NB4 (cell line): ENCODE results near the gene LMNA.

Source experiments
- DNase-seq: peaks from one replicate; pipeline ENCODE4 v3.0.0; 2010; ENCODE audit warnings: low read depth
- H3K4me3 ChIP-seq: one replicate; pipeline ENCODE4 v1.5.1; 2011; ENCODE audit warnings: mild to moderate bottlenecking, low read depth, low read length, moderate library complexity
- MYC ChIP-seq: IDR thresholded peaks from 2 replicates; pipeline ENCODE4 v1.6.1; 2011; ENCODE audit warnings: low read depth, low read length
- POLR2A ChIP-seq: IDR thresholded peaks from 2 replicates; pipeline ENCODE4 v1.6.1; 2011; ENCODE audit warnings: mild to moderate bottlenecking; ENCODE audit not compliant: insufficient read length; ENCODE audit errors: extremely low read depth
- TF ChIP-seq, protein P1 (sequence below): IDR thresholded peaks from 2 replicates; pipeline ENCODE4 v1.6.1; 2011; ENCODE audit warnings: low read depth, low read length
- TF ChIP-seq, protein P2 (sequence below): IDR thresholded peaks from one replicate; pipeline ENCODE4 v1.5.1; 2012; ENCODE audit warnings: low read depth, low read length

Gene LMNA

DNA sequence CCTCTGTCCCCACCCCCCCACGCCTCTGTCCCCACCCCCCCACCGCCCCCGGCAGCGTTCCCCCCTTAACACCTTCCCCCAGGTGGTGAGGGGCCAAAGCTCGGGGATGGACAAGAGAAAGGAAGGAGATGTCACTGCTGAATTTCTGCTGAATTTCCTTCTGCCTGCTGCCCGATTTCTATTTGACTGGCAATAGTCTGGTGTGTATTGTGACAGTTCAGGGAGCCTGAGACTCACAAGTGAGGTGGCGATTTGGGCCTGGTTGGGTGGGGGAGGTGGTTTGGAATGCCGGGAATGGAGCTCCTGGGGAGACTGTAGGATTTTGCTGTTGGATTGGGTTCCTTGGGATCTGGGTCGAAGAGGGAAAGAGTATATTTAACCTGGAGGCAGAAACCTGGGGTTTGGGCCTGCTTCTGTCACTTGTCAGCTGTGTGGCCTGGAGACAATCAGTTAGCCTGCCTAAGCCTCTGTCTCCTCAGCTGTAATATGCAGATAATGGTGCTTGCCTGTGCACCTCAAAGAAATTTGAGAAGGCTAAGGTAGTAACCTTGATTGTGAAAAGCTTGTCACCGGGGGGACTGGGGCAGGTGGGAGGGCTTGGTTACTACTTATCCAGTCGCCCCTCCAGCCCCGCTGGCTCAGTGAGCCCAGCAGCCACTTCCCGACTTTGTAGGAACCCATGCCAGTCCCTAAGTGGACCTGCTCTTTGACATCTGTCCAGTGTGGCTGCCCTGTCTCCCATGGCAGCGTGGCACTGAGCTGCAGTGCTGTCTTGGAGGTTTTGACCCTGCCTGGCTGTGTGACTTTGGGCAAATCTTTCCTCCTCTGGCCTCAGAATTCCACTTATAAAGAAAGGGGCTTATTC lies 7.7 kb upstream of the LMNA start:
- no peak for DNase-seq
- TF ChIP-seq POLR2A, result no peak
- TF ChIP-seq MYC, result no peak
- TF ChIP-seq, protein P1, sequence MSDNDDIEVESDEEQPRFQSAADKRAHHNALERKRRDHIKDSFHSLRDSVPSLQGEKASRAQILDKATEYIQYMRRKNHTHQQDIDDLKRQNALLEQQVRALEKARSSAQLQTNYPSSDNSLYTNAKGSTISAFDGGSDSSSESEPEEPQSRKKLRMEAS, result no peak
- TF ChIP-seq, protein P2, sequence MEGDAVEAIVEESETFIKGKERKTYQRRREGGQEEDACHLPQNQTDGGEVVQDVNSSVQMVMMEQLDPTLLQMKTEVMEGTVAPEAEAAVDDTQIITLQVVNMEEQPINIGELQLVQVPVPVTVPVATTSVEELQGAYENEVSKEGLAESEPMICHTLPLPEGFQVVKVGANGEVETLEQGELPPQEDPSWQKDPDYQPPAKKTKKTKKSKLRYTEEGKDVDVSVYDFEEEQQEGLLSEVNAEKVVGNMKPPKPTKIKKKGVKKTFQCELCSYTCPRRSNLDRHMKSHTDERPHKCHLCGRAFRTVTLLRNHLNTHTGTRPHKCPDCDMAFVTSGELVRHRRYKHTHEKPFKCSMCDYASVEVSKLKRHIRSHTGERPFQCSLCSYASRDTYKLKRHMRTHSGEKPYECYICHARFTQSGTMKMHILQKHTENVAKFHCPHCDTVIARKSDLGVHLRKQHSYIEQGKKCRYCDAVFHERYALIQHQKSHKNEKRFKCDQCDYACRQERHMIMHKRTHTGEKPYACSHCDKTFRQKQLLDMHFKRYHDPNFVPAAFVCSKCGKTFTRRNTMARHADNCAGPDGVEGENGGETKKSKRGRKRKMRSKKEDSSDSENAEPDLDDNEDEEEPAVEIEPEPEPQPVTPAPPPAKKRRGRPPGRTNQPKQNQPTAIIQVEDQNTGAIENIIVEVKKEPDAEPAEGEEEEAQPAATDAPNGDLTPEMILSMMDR, result no peak
- no peak overlapping the region for H3K4me3 ChIP-seq

DNA sequence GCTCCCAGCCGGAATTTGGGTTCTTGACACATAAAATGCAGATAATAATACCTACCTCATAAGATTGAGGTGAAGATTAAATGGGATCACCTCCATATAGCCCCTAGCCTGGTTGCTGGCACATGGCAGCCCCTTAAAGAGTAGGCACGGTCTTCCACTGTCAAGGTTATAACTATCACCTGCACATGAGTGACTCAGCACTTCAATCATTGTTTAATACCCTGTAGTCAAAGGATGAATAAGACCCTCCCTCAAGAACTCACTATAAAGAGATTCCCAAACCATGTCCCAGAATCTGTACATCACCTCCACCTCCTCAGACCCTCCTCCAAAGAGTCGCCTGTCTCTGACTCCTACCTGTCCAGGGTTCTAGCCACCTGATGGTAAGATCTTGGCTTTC lies 6.5 kb upstream of the LMNA start:
- DNase-seq, result no peak
- TF ChIP-seq, protein P1, result no peak
- TF ChIP-seq MYC, result no peak
- TF ChIP-seq, protein P2, result no peak
- TF ChIP-seq POLR2A, result no peak
- H3K4me3 ChIP-seq, result no peak overlapping the region

DNA sequence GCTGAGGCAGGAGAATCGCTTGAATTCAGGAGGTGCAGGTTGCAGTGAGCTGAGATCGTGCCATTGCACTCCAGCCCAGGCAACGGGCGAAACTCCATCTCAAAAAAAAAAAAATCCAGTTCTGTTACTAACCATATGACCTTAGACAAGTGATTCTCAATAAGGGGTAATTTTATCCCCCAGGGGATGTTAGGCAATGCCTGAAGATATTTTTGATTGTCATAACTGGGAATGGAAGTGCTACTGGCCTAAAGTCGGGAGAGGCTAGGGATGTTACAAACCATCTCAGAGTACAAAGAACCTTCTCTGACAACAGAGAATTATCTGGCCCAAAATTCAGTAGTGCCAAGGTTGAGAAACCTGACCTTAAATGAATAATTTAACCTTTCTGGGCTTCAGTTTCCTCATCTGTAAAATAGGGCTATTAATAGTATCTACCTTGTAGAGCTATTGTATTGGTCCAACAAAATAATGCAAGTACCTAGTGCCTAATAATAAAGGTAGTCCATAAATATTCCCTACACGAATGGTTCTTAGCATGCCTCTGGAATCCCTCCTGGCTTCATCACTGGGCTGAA lies 5.8 kb upstream of the LMNA start:
- TF ChIP-seq, protein P2, result no peak
- TF ChIP-seq MYC (no peak), POLR2A (no peak)
- TF ChIP-seq, protein P1, result no peak
- no peak overlapping the region for H3K4me3 ChIP-seq

DNA sequence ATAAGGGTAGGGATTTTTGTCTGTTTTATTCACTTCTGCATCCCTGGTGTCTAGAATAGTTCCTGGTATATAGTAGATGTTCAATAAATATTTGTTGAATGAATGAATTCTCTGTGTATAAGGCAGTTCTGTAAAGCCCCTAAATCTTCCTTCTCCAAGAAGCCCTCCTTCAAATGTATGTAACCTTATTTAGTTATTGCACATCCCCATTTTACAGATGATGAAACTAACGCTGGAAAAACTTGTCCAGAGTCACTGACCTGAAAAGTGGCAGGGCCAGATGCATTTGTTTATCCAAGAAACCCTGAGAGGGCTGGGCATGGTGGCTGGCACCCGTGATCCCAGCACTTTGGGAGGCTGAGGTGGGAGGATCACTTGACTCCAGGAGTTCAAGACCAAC lies 4.3 kb upstream of the LMNA start:
- TF ChIP-seq, protein P1, result no peak
- TF ChIP-seq, protein P2, result no peak
- DNase-seq, result no peak
- H3K4me3 ChIP-seq, result no peak overlapping the region

More for the DNA sequence above, 5.8 kb upstream of the LMNA start:
- DNase-seq, result no peak

DNA sequence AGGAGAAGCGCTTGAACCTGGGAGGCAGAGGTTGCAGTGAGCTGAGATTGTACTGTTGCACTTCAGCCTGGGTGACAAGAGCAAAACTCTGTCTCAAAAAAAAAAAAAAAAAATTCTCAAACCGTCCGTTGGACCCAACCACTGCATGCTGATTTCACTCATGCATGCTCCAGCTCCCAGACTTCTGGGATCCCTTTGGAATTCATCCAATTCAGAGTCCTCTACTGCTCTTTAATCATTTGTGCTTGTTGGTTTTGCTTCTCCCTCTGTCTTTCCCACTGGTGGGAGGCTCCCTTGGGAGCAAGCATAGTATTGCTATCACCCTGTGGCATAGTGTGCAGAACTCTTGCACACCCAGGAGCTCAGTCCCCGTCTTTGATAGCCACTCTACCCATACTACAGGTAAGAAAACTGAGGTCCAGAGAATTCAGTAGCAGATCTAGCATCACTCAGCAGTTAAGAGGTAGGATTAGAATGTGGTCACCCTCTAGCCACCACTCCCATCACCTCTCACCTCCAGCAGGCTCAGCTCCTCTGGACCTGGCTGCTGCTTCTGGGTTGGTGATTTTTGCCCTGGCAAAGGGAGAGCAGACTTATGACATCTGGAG lies 3.1 kb upstream of the LMNA start:
- TF ChIP-seq MYC, result no peak
- TF ChIP-seq, protein P1, result no peak
- TF ChIP-seq, protein P2, result no peak
- TF ChIP-seq POLR2A, result no peak
- DNase-seq, result no peak
- H3K4me3 ChIP-seq, result no peak overlapping the region
